ENCODE measurements around the gene AP5Z1.
"Not testable (repeated sequence)": the region's sequence is repeated elsewhere in the genome, so short reads cannot be mapped to it uniquely, and the experiment has no call there.

The AP5Z1 gene

GRCh38 chr7:4789194-4790077 is 14.0 kb downstream of the AP5Z1 start:
- no peak for DNase-seq

GRCh38 chr7:4790078-4790465 is 14.6 kb downstream of the AP5Z1 start:
- DNase-seq, result no peak

GRCh38 chr7:4790516-4790991 is 15.1 kb downstream of the AP5Z1 start:
- DNase-seq, result no peak

- DNase-seq, result no peak
Measured at GRCh38 chr7:4791101-4791737, 15.8 kb downstream of the AP5Z1 start.

GRCh38 chr7:4791738-4792536 is 16.5 kb downstream of the AP5Z1 start:
- DNase-seq, result no peak

- no peak for DNase-seq
Measured at GRCh38 chr7:4792537-4793126, 17.2 kb downstream of the AP5Z1 start.

- not testable (repeated sequence) for DNase-seq
Measured at GRCh38 chr7:4793385-4793993, 18.1 kb downstream of the AP5Z1 start.

- not testable (repeated sequence) for DNase-seq
Measured at GRCh38 chr7:4794171-4794570, 18.7 kb downstream of the AP5Z1 start.

- DNase-seq, result no peak
Measured at GRCh38 chr7:4794591-4795350, 19.3 kb downstream of the AP5Z1 start.

GRCh38 chr7:4796453-4796852 is 21.0 kb downstream of the AP5Z1 start:
- no peak for DNase-seq

GRCh38 chr7:4797858-4798705 is 22.7 kb downstream of the AP5Z1 start:
- DNase-seq, result no peak

GRCh38 chr7:4798706-4799235 is 23.3 kb downstream of the AP5Z1 start:
- no peak for DNase-seq

- no peak for DNase-seq
Measured at GRCh38 chr7:4799508-4800268, 24.3 kb downstream of the AP5Z1 start.

GRCh38 chr7:4800487-4800886 is 25.1 kb downstream of the AP5Z1 start:
- no peak for DNase-seq

GRCh38 chr7:4800926-4801838 is 25.8 kb downstream of the AP5Z1 start:
- DNase-seq, result no peak

GRCh38 chr7:4801839-4802231 is 26.4 kb downstream of the AP5Z1 start:
- no peak for DNase-seq

- DNase-seq, result not testable (repeated sequence)
Measured at GRCh38 chr7:4802577-4802976, 27.2 kb downstream of the AP5Z1 start.

- no peak for DNase-seq
Measured at GRCh38 chr7:4803397-4804241, 28.2 kb downstream of the AP5Z1 start.
